ENCODE results near the gene VAV1. TPM values are rescaled to one million over a fixed set of nuclear protein-coding genes. Genes with fewer than 3 reads are reported as not detected.
"Not testable (repeated sequence)": the region's sequence is repeated elsewhere in the genome, so short reads cannot be mapped to it uniquely, and the experiment has no call there.

VAV1 gene
- total RNA-seq, 6 experiments from 2014 or later = 1.1 to 7.9 (median 3.1) TPM

DNA sequence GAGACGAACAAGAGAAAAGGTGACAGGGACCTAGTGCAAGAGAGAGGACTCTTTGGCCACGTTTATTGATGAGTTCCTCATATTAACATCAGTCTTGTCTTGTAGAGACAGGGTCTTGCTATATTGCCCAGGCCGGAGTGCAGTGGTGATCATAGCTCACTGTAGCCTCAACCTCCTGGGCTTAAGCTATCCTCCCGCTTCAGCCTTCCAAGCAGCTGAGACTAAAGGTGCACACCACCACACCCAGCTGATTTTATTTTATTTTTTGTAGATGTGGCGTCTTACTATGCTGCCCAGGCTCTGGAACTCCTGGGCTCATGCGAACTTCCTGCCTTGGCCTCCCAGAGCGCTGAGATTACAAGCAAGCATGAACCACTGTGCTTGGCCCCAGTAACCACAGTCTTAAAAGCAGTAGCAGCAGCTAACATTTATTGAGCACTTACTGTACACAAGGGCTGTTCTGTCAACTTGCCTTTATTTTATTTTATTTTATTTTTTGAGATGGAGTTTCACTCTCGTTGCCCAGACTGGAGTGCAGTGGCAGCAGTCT, 4.2 kb upstream of the VAV1 start:
- ATAC-seq (no peak), DNase-seq (no peak)
- peaks cover 0 to 29% (median 5%) of the 10 kb centered on the region in 4 donors for H3K4me1 ChIP-seq
- H3K27me3 ChIP-seq = no peaks in the 10 kb centered on the region
- no peak overlapping the region for H3K27ac ChIP-seq
- intact Hi-C loops (cut with DNase I) = no loop called here
- 55% methylated on average over 5 of the region's 8 CpGs for WGBS (ENCODE audit: insufficient coverage, low coverage, low lambda C conversion rate, missing lambda C conversion rate)
- no peaks in the 10 kb centered on the region for H3K9me3 ChIP-seq
- no peaks in the 10 kb centered on the region for H3K36me3 ChIP-seq
- no peak overlapping the region for H3K4me3 ChIP-seq
- TF ChIP-seq, protein P1, sequence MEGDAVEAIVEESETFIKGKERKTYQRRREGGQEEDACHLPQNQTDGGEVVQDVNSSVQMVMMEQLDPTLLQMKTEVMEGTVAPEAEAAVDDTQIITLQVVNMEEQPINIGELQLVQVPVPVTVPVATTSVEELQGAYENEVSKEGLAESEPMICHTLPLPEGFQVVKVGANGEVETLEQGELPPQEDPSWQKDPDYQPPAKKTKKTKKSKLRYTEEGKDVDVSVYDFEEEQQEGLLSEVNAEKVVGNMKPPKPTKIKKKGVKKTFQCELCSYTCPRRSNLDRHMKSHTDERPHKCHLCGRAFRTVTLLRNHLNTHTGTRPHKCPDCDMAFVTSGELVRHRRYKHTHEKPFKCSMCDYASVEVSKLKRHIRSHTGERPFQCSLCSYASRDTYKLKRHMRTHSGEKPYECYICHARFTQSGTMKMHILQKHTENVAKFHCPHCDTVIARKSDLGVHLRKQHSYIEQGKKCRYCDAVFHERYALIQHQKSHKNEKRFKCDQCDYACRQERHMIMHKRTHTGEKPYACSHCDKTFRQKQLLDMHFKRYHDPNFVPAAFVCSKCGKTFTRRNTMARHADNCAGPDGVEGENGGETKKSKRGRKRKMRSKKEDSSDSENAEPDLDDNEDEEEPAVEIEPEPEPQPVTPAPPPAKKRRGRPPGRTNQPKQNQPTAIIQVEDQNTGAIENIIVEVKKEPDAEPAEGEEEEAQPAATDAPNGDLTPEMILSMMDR (IDR thresholded peaks at IDR 0.05) = no peak
- no peak for TF ChIP-seq POLR2A (IDR thresholded peaks at IDR 0.05)

DNA sequence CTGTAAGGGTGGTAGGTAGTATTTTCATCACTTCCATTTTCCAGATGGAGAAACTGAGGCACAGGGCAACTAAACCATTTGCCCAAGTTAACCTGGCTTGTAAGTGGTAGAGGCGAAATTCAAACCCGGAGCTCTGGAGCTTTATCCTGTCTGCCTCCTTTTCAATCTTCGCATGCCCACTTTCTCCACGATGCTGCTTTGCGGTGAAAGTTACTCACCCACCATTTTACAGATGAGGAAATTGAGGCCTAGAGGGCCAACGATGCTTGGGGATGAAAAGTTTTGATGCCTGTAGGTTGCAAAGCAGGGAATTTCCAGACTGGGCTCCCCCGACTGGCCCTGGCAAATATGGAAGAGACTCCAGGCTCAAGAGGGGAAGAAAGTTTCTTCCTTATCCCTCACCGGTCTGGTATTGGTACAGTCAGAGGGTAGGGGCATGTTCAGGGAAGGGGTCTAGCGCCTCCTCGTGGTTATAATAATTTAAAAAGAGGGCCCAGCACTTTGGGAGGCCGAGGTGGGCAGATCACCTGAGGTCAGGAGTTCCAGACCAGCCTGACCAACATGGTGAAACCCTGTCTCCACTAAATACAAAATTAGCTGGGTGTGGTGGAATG, 3.4 kb upstream of the VAV1 start:
- Histone ChIP-seq H3K27me3 (no peaks in the 10 kb centered on the region), H3K9me3 (no peaks in the 10 kb centered on the region), H3K4me1 (peaks cover 0 to 29% (median 5%) of the 10 kb centered on the region in 4 donors), H3K36me3 (no peaks in the 10 kb centered on the region), H3K4me3 (no peak overlapping the region), H3K27ac (no peak overlapping the region)
- ATAC-seq (no peak), DNase-seq (no peak)
- WGBS (ENCODE audit: insufficient coverage, low coverage, low lambda C conversion rate, missing lambda C conversion rate) = 51% methylated on average over 10 of the region's 11 CpGs
- intact Hi-C loops (cut with DNase I) = no loop called here
- TF ChIP-seq, protein P1 (IDR thresholded peaks at IDR 0.05) = peak in 3 of 4 donors; percentile 25 to 38 (median 29)
- TF ChIP-seq POLR2A (IDR thresholded peaks at IDR 0.05) = no peak

DNA sequence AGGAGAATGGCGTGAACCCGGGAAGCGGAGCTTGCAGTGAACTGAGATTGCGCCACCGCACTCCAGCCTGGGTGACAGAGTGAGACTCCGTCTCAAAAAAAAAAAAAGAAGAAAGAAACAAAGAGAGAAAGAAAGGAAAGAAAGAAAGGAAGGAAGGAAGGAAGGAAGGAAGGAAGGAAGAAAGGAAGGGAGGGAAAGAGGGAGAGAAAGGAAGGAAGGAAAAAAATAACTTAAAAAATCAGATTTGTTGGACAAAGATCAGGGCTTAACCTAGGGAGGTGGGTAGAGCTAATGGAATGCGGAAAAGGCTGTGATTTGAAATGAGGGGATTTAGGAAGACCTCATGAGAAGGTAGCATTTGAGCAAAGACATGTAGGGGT, 870 bp upstream of the VAV1 start:
- H3K4me3 ChIP-seq; intact Hi-C loops (cut with DNase I); DNase-seq; H3K27ac ChIP-seq; H3K9me3 ChIP-seq; H3K36me3 ChIP-seq; ATAC-seq; H3K27me3 ChIP-seq: not testable (repeated sequence)
- peaks cover 0 to 12% (median 4%) of the 10 kb centered on the region in 4 donors for H3K4me1 ChIP-seq
- 69% methylated on average over 7 of the region's 7 CpGs for WGBS (ENCODE audit: insufficient coverage, low coverage, low lambda C conversion rate, missing lambda C conversion rate)

- no peaks in the 10 kb centered on the region for H3K36me3 ChIP-seq
- H3K4me3 ChIP-seq = peak overlapping the region; percentile 32 to 57 (median 36)
- H3K27me3 ChIP-seq = no peaks in the 10 kb centered on the region
- H3K4me1 ChIP-seq = peaks cover 0 to 4% (median 0%) of the 10 kb centered on the region in 4 donors
- TF ChIP-seq, protein P1 (IDR thresholded peaks at IDR 0.05) = no peak
- no peak for TF ChIP-seq POLR2A (IDR thresholded peaks at IDR 0.05)
- ATAC-seq (no peak), DNase-seq (peak in 1 of 3 donors; percentile 51)
- WGBS (ENCODE audit: insufficient coverage, low coverage, low lambda C conversion rate, missing lambda C conversion rate) = no CpG with 5 or more reads among the region's 14 CpGs
- H3K27ac ChIP-seq = peak overlapping the region in 2 of 3 donors; percentile 37 to 67
- H3K9me3 ChIP-seq = no peaks in the 10 kb centered on the region
- intact Hi-C loops (cut with DNase I) = no loop called here
These were observed 386 bp downstream of the VAV1 start for GRCh38 chr19:6772866-6773322.

DNA sequence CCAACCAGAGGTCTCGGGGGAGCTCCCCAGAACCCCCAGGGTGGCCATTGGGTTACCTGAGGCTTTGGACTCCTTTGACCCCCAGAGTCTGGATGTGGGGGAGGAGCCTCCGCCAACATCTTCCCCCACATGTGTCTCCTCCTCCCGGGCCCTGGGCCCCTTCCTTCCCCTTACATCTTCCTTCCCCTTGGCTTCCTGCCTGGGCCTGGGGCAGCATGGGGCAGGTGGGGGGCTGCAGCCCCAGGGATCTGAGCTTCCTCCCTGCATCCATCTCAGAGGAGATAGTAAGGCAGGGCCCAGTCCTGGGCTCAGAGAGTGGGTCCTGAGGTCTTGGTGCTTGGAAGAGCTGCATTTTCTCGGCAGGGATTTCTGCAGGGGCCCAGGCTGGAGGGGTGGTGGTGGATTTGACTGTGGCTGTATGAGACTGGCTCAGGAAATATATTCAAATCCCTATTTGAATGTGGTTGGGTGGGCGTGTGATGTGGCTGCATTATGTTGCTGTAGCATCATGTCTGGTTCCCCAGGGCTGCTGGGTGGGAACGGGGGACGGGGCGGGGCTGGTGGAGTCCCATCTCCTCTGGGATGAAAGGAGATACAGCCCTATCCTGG, 919 bp downstream of the VAV1 start:
- peak; percentile 56 to 70 (median 61) for DNase-seq
- H3K4me3 ChIP-seq = peak overlapping the region; percentile 32 to 57 (median 36)
- no peaks in the 10 kb centered on the region for H3K9me3 ChIP-seq
- H3K36me3 ChIP-seq = no peaks in the 10 kb centered on the region
- H3K4me1 ChIP-seq = no peaks in the 10 kb centered on the region
- no peak for TF ChIP-seq POLR2A (IDR thresholded peaks at IDR 0.05)
- TF ChIP-seq, protein P1 (IDR thresholded peaks at IDR 0.05) = no peak
- 30% methylated on average over 6 of the region's 8 CpGs for WGBS (ENCODE audit: insufficient coverage, low coverage, low lambda C conversion rate, missing lambda C conversion rate)
- intact Hi-C loops (cut with DNase I) = no loop called here
- peak; percentile 45 to 71 (median 58) for ATAC-seq
- H3K27me3 ChIP-seq = no peaks in the 10 kb centered on the region
- peak overlapping the region in 2 of 3 donors; percentile 37 to 67 for H3K27ac ChIP-seq
